GM21360 (cell line): ENCODE measurements around the gene ZNG1E.
"Not testable (repeated sequence)": the region's sequence is repeated elsewhere in the genome, so short reads cannot be mapped to it uniquely, and the experiment has no call there.

Experiments used
- ATAC-seq: cut with Tn5 transposase; IDR thresholded peaks from one replicate; pipeline ENCODE4 v1.9.1; 2021; ENCODE audit warnings: mild to moderate bottlenecking, moderate library complexity; ENCODE audit not compliant: unreplicated experiment

The ZNG1E gene

GRCh38 chr9:65675589-65676021 lies at the start of gene ZNG1E:
TSS of gene ZNG1E (plus strand) at chr9:65675928. CDS start at chr9:65675977, 49 bp downstream.
- ATAC-seq: not testable (repeated sequence)

- ATAC-seq: not testable (repeated sequence)
Measured at GRCh38 chr9:65673579-65673978, 2.1 kb upstream of the ZNG1E start.

DNA sequence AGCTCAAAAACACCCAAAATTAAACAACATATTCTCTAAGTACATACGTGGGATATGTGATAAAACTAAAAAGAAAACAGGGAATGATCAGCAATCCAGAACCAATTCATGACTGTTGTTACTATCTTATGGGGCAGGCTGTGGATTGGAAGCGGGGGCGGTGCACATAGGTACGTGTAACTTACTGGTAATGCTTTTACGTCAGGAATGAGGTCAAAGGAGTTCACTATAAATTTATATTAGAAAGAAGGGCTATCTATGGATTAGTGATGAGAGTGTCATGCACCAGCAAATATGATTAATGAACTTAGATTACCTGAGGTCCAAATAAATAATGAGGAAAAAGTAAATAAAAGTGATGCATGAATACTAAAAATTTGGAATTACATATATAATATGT lies 710 bp upstream of the ZNG1E start:
- not testable (repeated sequence) for ATAC-seq

DNA sequence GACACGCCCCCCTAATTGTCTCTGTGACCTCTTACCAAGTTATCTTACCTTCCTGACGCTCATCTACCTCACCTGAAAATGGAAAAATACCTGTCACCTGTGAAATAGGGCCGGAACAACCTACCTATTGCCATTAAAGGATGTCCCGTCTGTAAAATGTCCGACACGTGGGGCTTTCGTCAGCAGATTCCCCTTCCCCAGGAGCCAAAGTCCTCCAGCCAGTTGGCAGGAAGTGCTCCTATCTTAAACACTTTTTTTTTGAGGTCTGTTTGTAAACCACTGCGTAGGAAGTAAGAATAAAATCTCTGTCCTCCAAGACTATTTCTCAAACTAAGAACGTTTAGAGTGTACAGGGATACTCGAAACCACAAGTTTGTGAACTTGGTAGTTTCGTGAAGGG lies 661 bp downstream of the ZNG1E start:
- not testable (repeated sequence) for ATAC-seq

DNA sequence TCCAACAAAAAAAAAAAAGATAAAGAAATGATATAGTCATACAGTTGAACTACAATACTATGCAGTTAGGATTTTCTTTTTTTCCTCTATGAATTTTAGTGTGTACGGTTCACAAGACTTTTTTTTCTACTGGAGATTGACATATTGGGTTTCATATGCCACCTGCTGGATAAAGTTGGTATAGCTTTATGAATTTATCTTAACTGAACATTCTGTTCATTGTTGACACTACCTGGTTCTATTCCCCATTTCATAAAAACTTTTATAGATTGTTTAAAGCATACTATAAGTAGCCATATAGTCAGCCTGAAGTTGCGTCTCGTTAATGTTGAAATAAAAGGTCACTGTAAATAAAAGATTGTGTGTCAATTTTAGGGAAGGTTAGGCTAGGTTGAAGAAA lies 2.8 kb downstream of the ZNG1E start:
- ATAC-seq: not testable (repeated sequence)

DNA sequence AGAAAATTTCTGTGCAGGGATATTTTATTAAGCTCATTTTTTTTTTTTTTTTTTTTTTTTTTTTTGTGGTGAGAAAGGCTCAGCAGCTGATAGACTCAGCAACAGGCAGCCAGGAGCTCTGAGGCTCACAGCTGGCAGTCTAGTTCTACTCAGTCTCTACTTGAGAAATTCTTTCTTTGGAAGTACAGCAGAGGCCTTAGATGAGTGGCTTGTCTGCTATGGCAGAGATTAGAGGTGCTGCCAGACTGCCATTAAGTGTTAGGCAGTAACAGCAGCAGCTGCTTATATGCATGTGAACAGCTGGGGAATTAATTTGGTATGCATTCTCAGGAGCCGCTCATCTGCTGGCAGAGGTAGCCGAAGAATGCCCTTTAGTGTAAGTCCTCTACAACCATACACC lies 27.8 kb downstream of the ZNG1E start:
- not testable (repeated sequence) for ATAC-seq

- ATAC-seq: not testable (repeated sequence)
Measured at GRCh38 chr9:65714445-65714844, 38.7 kb downstream of the ZNG1E start.

DNA sequence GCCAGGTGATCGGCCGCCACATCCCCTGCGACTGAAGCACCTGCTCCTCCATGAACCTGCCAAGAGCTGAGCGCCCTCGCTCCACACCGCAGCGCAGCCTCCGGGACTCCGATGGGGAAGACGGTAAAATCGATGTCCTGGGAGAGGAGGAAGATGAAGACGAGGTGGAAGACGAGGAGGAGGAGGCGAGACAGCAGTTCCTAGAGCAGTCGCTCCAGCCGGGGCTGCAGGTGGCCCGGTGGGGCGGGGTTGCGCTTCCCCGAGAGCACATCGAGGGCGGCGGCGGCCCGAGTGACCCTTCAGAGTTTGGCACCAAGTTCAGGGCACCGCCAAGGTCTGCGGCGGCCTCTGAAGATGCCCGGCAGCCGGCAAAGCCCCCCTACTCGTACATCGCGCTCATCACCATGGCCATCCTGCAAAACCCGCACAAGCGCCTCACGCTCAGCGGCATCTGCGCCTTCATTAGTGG lies 61.4 kb downstream of the ZNG1E start, which contains the start of gene FOXD4L4:
TSS of gene FOXD4L4 (plus strand) at position 51 of the 469 bp plus-strand sequence. CDS start at position 51, 0 bp downstream.
- ATAC-seq: not testable (repeated sequence)

DNA sequence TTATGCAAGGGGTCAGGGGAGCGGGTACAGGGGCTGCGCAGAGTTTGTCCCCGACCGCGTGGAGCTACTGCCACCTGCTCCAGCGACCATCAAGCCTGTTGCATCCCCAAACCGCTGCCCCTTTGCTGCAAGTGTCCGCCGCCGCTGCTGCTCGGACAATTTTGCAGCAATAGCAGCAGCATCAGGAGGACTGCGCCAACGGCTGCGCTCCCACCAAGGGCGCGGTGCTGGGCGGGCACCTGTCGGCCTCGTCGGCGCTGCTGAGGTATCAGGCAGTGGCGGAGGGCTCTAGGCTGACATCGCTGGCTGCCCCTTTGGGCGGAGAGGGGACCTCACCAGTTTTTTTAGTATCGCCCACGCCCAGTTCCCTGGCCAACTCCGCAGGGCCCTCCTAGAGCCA lies 62.4 kb downstream of the ZNG1E start:
- not testable (repeated sequence) for ATAC-seq
